B cell (primary cell): ENCODE measurements around the gene GASK1B.

ENCODE experiments used
- EZH2 ChIP-seq: IDR thresholded peaks from 2 replicates; pipeline ENCODE4 v1.6.1; 2012; ENCODE audit warnings: borderline replicate concordance, low read depth, mild to moderate bottlenecking, moderate library complexity, low read length; ENCODE audit not compliant: insufficient read depth, poor library complexity, severe bottlenecking
- TF ChIP-seq, protein P1 (sequence below): fragments of 200-600 bp; IDR thresholded peaks from one replicate; pipeline ENCODE4 v1.8.0; 2022; ENCODE audit warnings: antibody characterized with exemption, mild to moderate bottlenecking

DNA sequence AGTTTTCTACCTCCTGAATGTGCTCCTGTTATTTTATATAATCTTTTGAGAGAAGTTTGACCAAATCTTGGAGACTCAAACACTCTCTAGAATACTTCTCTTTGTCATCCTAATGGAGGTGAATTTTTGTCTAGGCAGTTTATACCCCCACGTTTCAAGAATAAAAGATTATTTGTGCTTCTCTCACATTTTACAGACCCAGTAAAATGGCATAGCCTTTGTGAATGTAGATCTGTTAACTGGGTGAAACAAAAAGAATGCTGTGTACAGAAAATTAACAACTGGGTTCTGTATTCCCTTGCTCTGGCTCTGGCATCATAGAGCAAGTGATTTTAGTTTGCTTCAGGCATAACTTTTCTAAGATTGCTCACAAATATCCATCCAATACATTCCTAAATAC, 26.1 kb downstream of the GASK1B start:
- TF ChIP-seq, protein P1, sequence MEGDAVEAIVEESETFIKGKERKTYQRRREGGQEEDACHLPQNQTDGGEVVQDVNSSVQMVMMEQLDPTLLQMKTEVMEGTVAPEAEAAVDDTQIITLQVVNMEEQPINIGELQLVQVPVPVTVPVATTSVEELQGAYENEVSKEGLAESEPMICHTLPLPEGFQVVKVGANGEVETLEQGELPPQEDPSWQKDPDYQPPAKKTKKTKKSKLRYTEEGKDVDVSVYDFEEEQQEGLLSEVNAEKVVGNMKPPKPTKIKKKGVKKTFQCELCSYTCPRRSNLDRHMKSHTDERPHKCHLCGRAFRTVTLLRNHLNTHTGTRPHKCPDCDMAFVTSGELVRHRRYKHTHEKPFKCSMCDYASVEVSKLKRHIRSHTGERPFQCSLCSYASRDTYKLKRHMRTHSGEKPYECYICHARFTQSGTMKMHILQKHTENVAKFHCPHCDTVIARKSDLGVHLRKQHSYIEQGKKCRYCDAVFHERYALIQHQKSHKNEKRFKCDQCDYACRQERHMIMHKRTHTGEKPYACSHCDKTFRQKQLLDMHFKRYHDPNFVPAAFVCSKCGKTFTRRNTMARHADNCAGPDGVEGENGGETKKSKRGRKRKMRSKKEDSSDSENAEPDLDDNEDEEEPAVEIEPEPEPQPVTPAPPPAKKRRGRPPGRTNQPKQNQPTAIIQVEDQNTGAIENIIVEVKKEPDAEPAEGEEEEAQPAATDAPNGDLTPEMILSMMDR: no peak
- no peak for TF ChIP-seq EZH2
